ENCODE results near the gene DPYSL5. TPM values are rescaled to one million over a fixed set of nuclear protein-coding genes. Genes with fewer than 3 reads are reported as not detected.
A peak's percentile ranks its signal among the peaks of the same experiment; 100 is the strongest.

Gene DPYSL5, protein sequence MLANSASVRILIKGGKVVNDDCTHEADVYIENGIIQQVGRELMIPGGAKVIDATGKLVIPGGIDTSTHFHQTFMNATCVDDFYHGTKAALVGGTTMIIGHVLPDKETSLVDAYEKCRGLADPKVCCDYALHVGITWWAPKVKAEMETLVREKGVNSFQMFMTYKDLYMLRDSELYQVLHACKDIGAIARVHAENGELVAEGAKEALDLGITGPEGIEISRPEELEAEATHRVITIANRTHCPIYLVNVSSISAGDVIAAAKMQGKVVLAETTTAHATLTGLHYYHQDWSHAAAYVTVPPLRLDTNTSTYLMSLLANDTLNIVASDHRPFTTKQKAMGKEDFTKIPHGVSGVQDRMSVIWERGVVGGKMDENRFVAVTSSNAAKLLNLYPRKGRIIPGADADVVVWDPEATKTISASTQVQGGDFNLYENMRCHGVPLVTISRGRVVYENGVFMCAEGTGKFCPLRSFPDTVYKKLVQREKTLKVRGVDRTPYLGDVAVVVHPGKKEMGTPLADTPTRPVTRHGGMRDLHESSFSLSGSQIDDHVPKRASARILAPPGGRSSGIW
- total RNA-seq (2021; fragmentation: NEBNext Ultra II Directional; extraction: Animal tissue kit (Norgen Biotek cat#: 25700)) (16.3 and 16.4 TPM in 2 replicates), polyA plus RNA-seq (2011; rRNA removed) (11.9 and 14.1 TPM in 2 replicates), polyA minus RNA-seq (2011; rRNA and poly(A)+ RNA removed) (32.4 and 35.8 TPM in 2 replicates)
- 12.9 TPM for polyA plus RNA-seq (2011; cell fraction: cytosol; rRNA removed)
- polyA plus RNA-seq (2011; cell fraction: nucleus; rRNA removed) = 13.3 TPM
- polyA plus RNA-seq (2012, experiment 1 of 2) = 16.3 to 19.4 TPM (median 17.9 TPM) in 4 replicates
- 14.1 TPM for polyA plus RNA-seq (2012, experiment 2 of 2)
- polyA plus RNA-seq (2013, experiment 1 of 2) = 2.7 TPM
- 2.9 TPM for polyA plus RNA-seq (2013, experiment 2 of 2)
- polyA minus RNA-seq (2011; cell fraction: cytosol; rRNA and poly(A)+ RNA removed) = 7.0 TPM
- polyA minus RNA-seq (2011; cell fraction: nucleus; rRNA and poly(A)+ RNA removed) = 9.8 TPM
- long read RNA-seq, experiment 1, full-length matches to known transcripts = 1 of 12 reads
- long read RNA-seq, experiment 1, partial matches to known transcripts = 2 of 12 reads
- long read RNA-seq, experiment 1, other reads (novel, unspliced or antisense) = 9 of 12 reads
- long read RNA-seq, experiment 2, partial matches to known transcripts = 0 of 1 reads
- long read RNA-seq, experiment 2, other reads (novel, unspliced or antisense) = 1 of 1 reads

DNA sequence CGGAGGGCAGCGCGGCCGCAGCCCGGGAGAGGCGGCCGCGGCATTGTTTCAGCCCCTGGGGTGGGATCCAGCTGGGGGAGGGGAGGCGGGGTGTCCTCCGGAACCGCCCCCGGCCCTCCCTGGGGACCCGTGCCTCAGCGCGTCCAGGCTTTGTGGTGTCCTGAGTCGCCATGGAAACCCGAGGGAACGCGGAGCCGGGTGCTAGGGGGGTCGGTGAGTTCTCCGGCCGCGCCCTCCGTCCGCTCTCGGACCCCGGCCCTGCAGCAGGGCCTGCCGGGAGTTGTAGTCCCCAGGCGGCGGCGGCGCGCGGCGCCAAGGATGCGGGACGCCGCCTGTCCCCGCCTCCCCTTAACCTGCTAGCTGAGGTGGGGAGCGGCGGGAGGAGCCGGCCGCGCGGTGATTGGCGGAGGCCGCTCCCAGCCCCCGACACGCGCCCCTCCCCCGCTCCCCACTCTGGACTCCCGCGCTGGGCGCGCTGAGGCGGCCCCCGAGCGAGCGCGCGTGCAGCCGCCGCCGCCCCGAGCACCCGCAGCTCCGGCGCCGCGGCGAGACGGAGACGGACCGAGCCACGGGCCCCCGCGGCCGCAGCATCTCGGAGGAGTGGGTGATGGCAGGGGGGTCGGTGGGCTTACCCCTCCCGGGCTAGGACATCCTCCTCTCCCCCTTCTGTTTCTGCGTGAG is at the start of gene DPYSL5:
Gene DPYSL5, plus strand, starts transcription at position 478 of the 681 bp plus-strand sequence. CDS start 50,368 bp downstream, outside the sequence.
- H3K23ac ChIP-seq (ENCODE audit: insufficient read length) = no peak within 1 kb of the TSS
- H4K20me1 ChIP-seq (replicated peaks in 1 of 2; ENCODE audit: control insufficient read depth in 1 of 2, insufficient read depth in 2 of 2, low read length in 2 of 2) = peaks cover 11 to 20% of the 10 kb centered on the region in 2 experiments
- H3K9me3 ChIP-seq (ENCODE audit: insufficient read depth in 2 of 2, low read depth in 1 of 2, low read length in 1 of 2) = no peaks in the 10 kb centered on the region
- H2BK5ac ChIP-seq (ENCODE audit: low read depth, low read length) = no peak within 1 kb of the TSS
- H4K8ac ChIP-seq (ENCODE audit: extremely low read depth, insufficient read depth, low read length) = peak within 1 kb of the TSS; percentile 82
- H3K14ac ChIP-seq (ENCODE audit: insufficient read length) = no peak within 1 kb of the TSS
- ChIA-PET CTCF (ENCODE audit: partially characterized antibody) (interaction anchor here (0.6 to 14.4 kb wide), 12 partner anchors 24 to 177 kb away, joined by 3 to 235 read pairs (median 14); no protein-coding TSS in a partner anchor), POLR2A (ENCODE audit: partially characterized antibody) (interaction anchor here (1.3 to 2.2 kb wide), 2 partner anchors 95 to 202 kb away, joined by 4 to 10 read pairs; no protein-coding TSS in a partner anchor)
- no peak within 1 kb of the TSS; the same call in 1 of the 2 replicates for H3K18ac ChIP-seq (ENCODE audit: extremely low read depth, low read length)
- H4K5ac ChIP-seq (ENCODE audit: insufficient read length, low read depth, low read length) = no peak within 1 kb of the TSS
- H3K23me2 ChIP-seq (ENCODE audit: low read depth, low read length) = peaks cover 16% of the 10 kb centered on the region; the same call in 1 of the 2 replicates
- H4K91ac ChIP-seq (replicated peaks; ENCODE audit: insufficient read length, low read length) = no peak within 1 kb of the TSS
- DNase-seq (ENCODE audit: low read depth in 1 of 2, low spot score in 2 of 2) (peak; percentile 65 to 91), FAIRE-seq (no peak)
- peaks cover 0 to 22% (median 8%) of the 10 kb centered on the region in 4 experiments; a peak in 4 of 7 replicates for H3K4me1 ChIP-seq (replicated peaks in 1 of 4; ENCODE audit: control insufficient read depth in 3 of 4, insufficient read depth in 4 of 4, low read length in 3 of 4)
- no peak within 1 kb of the TSS for H2BK12ac ChIP-seq (ENCODE audit: low read depth, low read length)
- peak within 1 kb of the TSS; percentile 71 to 91 (median 76) for H3K4me3 ChIP-seq (ENCODE audit: extremely low read depth in 1 of 4, insufficient read depth in 2 of 4, low read depth in 3 of 4, low read length in 4 of 4)
- H3K4ac ChIP-seq (replicated peaks; ENCODE audit: insufficient read length, low read depth, low read length) = no peak within 1 kb of the TSS
- no peak within 1 kb of the TSS for H2BK15ac ChIP-seq (ENCODE audit: low read length)
- H3K9ac ChIP-seq (replicated peaks in 1 of 4; ENCODE audit: extremely low read depth in 1 of 4, low read depth in 3 of 4, low read length in 3 of 4) = peak within 1 kb of the TSS in 3 of 4 experiments; percentile 34 to 56 (median 38); a peak in 3 of 7 replicates
- H2AFZ ChIP-seq (ENCODE audit: low read length) = peak within 1 kb of the TSS; percentile 50; the same call in 1 of the 2 replicates
- H2BK20ac ChIP-seq (ENCODE audit: low read length) = no peak within 1 kb of the TSS
- H3K4me2 ChIP-seq (ENCODE audit: insufficient read depth in 1 of 2, low read depth in 2 of 2, low read length in 2 of 2) = peak within 1 kb of the TSS; percentile 86 to 92
- WGBS, 2 experiments (ENCODE audit: extremely low coverage in 1 of 2, insufficient coverage in 1 of 2, insufficient read length in 1 of 2, insufficient replicate concordance in 2 of 2, low coverage in 1 of 2, low lambda C conversion rate in 2 of 2, missing lambda C conversion rate in 1 of 2) = 3% methylated on average over 11 of the region's 83 CpGs; no CpG with 5 or more reads in 1 of the 2 experiments
- H3K27me3 ChIP-seq (replicated peaks in 1 of 4; ENCODE audit: control insufficient read depth in 3 of 4, extremely low read depth in 1 of 4, insufficient read depth in 3 of 4, low read length in 3 of 4) = peaks cover 30 to 72% (median 55%) of the 10 kb centered on the region in 4 experiments
- no peak within 1 kb of the TSS for H3K56ac ChIP-seq (replicated peaks; ENCODE audit: insufficient read length, low read depth, low read length)
- no peaks in the 10 kb centered on the region for H3K79me1 ChIP-seq (ENCODE audit: low read depth, low read length)
- H3K79me2 ChIP-seq (ENCODE audit: control insufficient read depth in 1 of 2, insufficient read depth in 2 of 2, low read length in 2 of 2) = no peaks in the 10 kb centered on the region
- H2AK5ac ChIP-seq (ENCODE audit: low read depth, low read length) = no peak within 1 kb of the TSS
- H2BK120ac ChIP-seq (replicated peaks; ENCODE audit: low read depth, low read length) = no peak within 1 kb of the TSS
- no peaks in the 10 kb centered on the region for H3K36me3 ChIP-seq (ENCODE audit: control insufficient read depth in 2 of 4, insufficient read depth in 4 of 4, low read length in 3 of 4)
- no peak within 1 kb of the TSS for H3K27ac ChIP-seq (ENCODE audit: low read depth, low read length)
- no peak for TF ChIP-seq ASH2L (IDR thresholded peaks at IDR 0.05; ENCODE audit: low read length)
- TF ChIP-seq KDM4A (IDR thresholded peaks at IDR 0.05; ENCODE audit: low read depth, low read length, severe bottlenecking) = peak; percentile 9
- TF ChIP-seq CEBPB (IDR thresholded peaks at IDR 0.05; ENCODE audit: low read depth, low read length) = no peak
